GM12892 (cell line): Measurements from ENCODE around the gene PQBP1.

Experiments used
- POLR2A ChIP-seq: IDR thresholded peaks from 2 replicates; pipeline ENCODE4 v1.6.1; 2011; ENCODE audit warnings: low read depth, low read length, control low read depth
- POLR2AphosphoS5 ChIP-seq: IDR thresholded peaks from 2 replicates; pipeline ENCODE4 v1.6.1; 2011; ENCODE audit warnings: low read depth, low read length, control low read depth
- TAF1 ChIP-seq: IDR thresholded peaks from 2 replicates; pipeline ENCODE4 v1.6.1; 2011; ENCODE audit warnings: low read depth, mild to moderate bottlenecking, control low read depth, low read length, borderline replicate concordance

DNA sequence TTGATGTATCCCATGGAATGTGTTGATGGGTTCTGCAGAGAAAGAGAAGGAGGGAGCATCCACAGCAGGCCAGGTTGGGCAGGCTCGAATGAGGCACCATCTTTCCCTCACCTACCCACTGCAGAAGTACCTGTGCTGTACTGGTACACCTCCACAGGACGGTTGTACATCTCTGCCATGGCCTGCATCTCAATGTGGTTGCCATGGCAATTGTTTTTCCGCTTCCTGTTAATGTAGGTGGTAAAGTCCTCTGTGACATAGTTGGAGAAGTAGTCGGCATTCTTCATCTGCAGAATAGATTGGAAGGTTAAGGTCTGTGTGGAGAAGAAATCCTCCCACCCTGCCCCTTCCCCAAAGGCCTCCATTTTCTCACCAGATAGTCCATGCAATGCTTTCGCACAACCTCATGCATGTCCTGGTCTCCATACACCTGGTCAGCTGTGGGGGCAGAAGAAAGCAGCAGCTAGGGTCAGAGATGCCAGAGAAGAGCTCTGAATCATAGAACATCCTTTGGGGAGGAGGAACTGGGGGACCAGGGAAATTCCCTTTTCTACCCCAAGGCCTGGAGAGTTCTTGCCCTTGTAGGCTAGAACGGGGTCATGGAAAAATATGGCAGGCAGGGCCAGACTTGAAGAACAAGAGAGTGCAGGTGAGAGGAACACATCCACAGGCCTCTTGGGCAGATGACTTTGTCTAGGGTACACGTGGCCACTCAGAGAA, 37.0 kb downstream of the PQBP1 start:
- no peak for TF ChIP-seq TAF1
- no peak for TF ChIP-seq POLR2A
- no peak for TF ChIP-seq POLR2AphosphoS5
